Stimulated activated naive CD8-positive, alpha-beta T cell treated with anti-CD3 and anti-CD28 coated beads, Interleukin-15, Interleukin-2, amounts not matched to agents 100 U/mL and 50 U/mL, for 24 hours (primary cell): ENCODE measurements around the gene ROBO3.

Experiments
- ATAC-seq: fragments of 150-1000 bp; cut with Tn5 transposase; one replicate; pipeline ENCODE4 v1.10.0; 2021
- DNase-seq: peaks from one replicate; pipeline ENCODE4 v3.0.0; 2021

ROBO3 gene, protein sequence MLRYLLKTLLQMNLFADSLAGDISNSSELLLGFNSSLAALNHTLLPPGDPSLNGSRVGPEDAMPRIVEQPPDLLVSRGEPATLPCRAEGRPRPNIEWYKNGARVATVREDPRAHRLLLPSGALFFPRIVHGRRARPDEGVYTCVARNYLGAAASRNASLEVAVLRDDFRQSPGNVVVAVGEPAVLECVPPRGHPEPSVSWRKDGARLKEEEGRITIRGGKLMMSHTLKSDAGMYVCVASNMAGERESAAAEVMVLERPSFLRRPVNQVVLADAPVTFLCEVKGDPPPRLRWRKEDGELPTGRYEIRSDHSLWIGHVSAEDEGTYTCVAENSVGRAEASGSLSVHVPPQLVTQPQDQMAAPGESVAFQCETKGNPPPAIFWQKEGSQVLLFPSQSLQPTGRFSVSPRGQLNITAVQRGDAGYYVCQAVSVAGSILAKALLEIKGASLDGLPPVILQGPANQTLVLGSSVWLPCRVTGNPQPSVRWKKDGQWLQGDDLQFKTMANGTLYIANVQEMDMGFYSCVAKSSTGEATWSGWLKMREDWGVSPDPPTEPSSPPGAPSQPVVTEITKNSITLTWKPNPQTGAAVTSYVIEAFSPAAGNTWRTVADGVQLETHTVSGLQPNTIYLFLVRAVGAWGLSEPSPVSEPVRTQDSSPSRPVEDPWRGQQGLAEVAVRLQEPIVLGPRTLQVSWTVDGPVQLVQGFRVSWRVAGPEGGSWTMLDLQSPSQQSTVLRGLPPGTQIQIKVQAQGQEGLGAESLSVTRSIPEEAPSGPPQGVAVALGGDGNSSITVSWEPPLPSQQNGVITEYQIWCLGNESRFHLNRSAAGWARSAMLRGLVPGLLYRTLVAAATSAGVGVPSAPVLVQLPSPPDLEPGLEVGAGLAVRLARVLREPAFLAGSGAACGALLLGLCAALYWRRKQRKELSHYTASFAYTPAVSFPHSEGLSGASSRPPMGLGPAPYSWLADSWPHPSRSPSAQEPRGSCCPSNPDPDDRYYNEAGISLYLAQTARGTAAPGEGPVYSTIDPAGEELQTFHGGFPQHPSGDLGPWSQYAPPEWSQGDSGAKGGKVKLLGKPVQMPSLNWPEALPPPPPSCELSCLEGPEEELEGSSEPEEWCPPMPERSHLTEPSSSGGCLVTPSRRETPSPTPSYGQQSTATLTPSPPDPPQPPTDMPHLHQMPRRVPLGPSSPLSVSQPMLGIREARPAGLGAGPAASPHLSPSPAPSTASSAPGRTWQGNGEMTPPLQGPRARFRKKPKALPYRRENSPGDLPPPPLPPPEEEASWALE (N-terminal part only)

DNA sequence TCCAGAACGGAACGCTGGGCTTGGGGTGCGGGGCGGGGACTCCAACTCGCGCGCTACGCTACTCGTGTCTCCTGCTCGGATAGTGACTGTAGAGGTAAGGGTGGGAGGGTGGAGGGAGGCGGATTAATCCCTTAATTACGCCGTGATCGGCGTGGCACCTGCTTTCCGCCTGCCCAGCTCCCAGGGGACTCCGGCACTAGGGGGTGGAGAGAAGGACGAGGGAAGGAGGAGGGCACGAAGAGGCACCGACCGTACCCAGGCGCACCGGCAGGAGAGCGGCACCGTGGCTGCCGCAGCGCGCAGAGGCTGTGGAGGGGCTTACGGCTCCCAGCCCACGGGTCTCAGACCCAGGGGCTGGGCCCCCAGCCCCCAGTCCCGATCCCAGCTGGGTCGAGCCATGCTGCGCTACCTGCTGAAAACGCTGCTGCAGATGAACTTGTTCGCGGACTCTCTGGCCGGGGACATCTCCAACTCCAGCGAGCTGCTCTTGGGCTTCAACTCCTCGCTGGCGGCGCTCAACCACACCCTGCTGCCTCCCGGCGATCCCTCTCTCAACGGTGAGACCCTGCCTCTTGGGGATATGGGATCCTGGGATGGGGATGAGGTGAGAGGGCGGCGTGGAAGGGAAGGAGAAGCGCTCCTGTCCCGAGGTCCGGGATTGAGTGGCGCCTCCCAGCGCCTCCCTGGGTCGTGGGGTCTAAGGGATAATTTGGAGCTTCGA, at the start of gene ROBO3:
TSS of gene ROBO3 (plus strand) at position 252 of the 721 bp plus-strand sequence. CDS start at position 398, 146 bp downstream.
- DNase-seq (no peak), ATAC-seq (no peak)

DNA sequence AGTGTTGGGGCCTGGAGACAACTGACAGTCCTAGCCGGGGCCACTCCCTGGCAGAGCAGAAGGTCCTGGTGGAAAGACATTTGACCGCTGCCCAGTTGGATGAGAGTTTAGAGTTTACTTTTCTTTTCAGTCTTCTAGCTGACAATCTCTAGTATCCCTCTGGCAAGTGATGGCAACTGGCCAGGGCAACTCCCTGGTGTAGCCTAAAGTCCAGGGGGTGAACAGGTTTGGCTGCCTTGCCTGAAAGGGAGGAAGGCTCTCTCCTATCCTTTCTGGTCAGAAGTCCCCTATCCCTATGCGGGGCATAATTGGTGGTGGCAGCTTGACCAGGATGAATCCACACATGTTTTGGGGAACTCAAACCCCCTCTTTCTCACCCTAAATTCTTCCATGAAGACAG, 48.2 kb upstream of the ROBO3 start:
- ATAC-seq (no peak), DNase-seq (no peak)

DNA sequence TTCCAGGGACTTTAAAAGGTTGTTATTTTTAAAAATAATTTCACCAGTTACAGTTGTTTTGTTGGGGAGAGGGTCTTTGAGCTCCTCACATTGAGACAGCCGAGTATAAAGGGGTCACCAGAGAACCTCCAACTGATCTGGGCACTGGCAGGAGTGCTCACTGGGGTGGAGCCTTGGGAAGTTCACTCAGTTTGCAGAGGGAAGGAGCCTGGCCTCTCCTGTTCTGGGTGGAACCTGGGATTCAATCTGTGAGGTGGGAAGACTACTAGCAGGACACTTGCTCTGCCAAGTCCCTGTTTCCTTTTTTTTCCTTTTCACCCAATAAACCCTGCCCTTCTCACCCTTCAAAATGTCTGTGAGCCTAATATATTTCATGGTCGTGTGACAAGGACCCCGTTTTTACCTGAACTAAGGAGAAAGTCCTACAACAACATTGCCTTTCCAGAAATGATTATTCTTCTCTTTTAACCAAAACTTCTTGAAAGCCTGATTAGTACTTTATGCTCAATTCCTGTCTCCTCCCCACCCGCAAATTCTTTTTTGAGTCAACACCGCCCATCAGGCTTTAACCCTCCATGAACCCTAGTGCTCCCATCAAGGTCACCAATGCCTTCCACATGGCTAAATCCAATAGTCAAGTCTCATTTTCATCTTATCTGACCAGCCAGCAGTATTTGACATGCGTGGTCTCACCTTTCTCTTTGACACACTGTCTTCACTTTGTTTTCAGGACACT, 43.1 kb upstream of the ROBO3 start:
- DNase-seq (no peak), ATAC-seq (no peak)

DNA sequence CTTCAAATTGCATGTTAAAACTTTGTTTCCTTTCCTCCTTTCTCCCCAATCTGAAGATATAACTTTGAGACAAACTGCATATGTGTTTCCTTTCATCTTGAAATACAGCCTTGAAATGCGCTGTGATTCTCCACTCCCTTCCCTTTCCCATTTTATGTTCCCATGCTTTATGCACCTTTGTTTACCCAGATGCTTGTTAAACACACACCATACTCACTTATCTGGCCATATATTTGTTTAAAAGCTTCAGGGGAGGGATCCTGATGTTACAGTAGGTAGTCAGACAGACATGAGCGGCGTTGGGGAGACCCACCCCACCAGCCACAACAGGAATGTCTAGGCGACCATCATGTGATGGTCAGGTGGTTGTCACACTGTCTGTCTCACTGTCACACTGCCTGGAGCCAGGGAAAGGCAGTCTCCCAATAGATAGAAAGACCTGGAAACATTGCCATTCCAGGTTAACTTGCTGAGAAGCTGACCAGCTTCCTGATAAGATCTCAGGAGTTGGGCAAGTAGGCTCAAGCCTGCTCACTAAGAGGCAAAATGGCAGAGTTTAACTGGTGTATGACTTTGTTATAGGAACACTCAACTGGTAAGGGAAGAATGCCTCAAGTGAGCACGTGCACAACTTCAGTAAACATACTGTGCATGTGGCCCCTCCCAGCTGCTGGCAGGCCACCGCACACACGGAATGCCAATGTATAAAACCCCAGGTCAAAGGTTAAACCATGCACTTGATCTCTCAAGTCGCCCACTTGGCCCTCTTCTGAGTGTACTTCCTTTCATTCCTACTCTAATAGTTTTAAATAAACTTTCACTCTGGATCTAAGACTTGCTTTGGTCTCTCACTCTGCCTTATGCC, 41.5 kb upstream of the ROBO3 start:
- no peak for ATAC-seq

DNA sequence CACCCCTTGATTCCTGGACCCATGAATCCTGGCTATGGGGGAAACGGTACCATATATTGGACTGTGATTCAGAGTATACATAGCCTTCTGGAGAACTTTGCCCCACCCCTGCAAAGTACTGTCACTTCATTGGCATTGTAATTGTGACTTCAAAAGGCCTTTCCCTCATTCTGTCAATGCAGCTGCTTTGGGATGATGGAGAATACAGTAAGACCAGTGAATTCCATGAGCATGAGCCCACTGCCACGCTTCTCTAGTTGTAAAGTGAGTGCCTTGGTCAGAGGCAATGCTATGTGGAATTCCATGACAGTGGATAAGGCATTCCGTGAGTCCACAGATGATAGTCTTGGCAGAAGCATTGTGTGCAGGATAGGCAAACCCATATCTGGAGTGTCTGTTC, 39.4 kb upstream of the ROBO3 start:
- ATAC-seq: no peak
- no peak for DNase-seq

More for the DNA sequence above, 41.5 kb upstream of the ROBO3 start:
- no peak for DNase-seq

DNA sequence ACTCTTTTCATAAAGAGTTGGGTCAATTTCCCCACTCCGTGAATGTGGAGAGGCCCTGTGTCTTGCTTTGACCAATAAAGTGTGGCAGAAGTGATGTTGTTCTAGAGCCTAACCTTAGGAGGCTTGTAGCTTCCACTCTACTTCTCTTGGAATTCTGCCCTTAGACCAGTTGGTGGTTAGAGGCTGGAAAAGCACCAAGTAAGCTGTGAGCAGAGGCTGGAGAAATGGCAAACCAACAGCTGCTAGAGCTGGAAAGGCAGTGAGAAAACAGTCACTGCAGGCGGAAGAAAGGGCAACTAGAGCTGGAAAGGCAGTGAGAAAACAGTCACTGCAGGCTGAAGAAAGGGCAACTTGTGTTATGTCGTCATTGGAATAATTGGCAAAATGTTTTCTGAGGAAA, 35.2 kb upstream of the ROBO3 start:
- no peak for DNase-seq
- no peak for ATAC-seq

DNA sequence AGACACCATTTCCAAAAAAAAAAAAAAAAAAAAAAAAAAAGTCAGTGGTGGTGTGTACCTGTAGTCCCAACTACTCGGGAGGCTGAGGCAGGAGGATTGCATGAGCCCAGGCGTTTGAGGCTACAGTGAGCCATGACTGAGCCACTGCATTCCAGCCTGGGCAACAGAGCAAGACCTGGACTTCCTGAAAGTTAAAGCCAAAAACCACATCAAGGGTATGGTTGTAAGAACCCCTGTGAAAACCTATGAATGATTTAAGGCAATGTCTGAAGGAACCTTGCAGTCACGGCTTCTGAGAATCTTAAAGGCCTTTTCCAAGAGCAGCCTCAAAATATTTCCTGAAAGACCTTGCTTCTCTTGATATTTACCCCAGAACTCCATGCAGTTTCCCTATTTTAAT, 34.5 kb upstream of the ROBO3 start:
- ATAC-seq (no peak), DNase-seq (no peak)

DNA sequence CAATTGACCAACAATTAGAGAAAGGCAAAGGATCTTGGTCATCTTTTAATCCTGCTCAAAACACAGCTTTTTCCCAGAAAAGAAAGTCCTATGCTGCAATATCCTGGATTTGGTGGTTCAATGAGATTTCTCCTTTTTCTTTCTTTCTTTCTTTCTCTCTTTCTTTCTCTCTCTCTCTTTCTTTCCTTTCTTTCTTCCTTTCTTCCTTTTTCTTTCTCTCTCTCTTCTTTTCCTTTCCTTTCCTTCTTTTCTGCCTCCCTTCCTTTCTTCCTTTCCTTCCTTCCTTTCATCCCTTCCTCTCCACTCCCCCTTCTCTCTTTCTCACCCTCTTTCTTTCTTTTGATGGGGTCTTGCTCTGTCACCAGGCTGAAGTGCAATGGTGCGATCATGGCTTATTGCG, 33.3 kb upstream of the ROBO3 start:
- DNase-seq (no peak), ATAC-seq (no peak)

DNA sequence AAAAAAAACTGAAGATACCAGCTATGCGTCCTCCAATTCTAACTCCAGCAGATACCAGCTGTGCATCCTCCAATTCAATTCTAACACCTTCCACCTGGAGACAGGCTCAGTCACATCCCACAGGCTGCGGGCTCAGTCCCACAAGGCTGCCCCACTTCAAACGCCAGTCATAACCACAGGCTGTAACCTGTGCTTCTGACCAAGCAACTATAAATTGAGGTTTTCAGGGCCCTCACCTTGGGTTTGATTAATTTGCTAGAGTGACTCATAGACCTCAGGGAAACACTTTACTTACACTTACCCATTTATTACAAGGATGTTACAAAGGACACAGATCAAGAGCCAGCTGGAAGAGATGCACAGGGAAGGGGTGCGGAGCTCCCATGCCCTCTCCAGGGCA, 32.7 kb upstream of the ROBO3 start:
- DNase-seq (no peak), ATAC-seq (no peak)

DNA sequence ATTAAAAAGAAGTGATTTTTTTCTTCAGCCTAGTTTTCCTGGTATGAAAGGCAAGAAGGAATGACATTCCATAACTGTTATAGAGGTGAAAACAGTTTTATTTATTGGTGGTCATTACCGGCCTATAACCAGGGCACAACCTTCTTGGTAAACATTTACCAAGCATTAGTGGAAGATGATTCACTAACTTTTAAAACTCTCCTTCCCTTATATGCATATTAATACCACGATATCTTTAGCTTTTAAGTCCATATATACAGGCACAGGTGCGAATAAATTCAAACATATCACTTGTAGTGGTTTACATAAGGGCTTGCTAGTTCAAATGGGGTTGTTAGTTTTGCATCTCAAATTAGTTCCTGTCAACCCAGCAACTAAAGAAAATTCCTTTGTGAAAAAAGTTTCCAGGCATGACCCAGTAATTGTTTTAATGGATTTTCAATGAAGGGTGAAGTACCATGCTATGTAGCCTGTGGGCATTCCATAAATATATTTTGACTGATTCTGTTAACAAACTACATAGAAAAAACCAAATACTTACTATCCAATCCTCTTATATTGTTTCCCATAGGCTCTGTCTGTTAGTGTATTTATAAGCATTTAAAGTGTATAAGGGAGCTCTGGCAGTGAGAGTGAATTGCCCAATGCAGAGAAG, 30.6 kb upstream of the ROBO3 start:
- no peak for ATAC-seq
- no peak for DNase-seq

DNA sequence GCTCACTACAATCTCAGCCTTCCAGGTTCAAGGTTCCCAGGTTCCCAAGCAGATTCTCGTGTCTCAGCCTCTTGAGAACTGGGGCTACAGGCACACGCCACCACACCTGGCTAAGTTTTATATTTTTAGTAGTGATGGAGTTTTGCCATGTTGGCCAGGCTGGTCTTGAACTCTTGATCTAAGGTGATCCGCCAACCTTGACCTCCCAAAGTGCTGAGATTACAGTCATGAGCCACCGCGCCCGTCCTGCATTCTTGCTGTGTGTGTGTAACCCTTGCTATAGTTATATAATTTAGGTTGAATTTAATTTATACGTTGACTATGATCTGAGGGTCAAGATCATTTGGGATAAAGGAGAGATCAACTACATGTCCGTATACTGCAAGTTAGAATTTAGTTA, 29.3 kb upstream of the ROBO3 start:
- ATAC-seq (no peak), DNase-seq (no peak)

DNA sequence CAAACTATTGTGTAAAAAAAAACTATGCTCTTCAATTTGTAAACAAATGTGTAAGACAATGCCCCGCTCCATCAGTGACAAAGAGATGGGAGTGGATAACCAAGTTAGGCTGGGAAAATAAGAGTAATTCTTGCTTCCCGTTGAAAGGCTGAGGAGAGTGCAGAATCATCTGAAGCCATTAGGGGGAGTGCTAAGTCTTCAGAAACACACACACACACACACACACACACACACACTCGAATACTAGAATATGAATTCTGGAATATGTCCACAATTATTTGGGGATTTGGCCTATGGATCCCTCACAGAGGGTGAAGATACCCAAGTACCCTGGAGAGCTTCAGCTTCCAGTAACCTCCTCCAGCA, 27.8 kb upstream of the ROBO3 start:
- DNase-seq (no peak), ATAC-seq (no peak)

DNA sequence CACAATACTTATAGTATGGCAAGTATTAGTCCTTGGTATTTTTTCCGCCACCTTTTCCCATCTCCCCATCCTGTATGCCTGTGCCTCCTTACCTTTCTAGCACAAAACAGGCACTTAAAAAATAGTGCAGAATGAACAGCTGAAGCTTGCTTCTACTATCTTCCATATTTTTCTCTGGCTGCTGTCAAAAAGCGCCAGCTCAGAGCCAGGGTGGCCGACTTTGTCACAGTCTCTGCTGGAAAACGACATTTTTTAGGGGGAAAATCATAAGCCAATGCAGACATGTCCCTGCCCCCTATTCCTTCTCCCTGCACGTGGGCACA, 26.5 kb upstream of the ROBO3 start:
- no peak for DNase-seq
- no peak for ATAC-seq

DNA sequence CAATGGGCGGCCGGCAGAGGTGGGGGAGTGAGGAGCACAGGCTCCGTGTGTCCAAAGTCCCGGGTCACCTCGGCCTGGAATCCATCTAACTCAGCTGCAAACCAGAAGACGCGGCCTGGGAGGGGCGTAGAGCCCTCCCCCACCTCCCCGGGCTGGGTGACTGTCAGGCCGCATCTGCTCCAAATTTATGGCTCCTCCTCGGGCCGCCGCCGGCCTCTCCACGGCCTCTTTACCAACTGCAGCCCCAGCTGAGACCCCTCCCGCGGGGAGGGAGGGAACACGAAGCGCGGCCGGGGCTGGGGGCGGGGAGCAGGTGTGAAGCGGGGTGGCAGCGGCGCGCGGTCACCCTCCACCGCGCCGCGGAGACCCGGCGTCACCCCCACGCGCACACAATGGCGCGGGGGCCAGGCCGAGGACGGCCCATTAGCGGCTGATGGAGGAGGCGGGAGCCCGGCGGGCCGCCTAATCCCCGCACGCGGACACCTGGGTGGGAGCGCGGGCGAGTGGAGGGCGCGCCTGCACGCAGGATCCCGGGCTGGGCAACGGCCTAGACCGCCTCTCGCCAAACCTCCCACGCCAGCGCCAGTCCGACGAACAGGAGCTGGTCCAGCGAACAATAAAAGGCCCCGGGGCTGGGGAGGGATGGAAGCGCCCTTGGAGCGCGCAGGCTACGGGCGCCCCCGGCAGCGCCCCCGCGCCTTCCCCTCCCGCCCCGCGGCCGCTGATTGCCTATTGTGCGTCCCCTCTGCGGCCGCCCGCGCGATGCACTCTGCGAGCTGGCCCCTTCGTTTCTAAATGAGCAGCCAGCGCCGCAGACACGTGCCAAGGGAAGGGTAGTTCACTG, 25.9 kb upstream of the ROBO3 start:
- DNase-seq (peak; percentile 17), ATAC-seq (no peak)

DNA sequence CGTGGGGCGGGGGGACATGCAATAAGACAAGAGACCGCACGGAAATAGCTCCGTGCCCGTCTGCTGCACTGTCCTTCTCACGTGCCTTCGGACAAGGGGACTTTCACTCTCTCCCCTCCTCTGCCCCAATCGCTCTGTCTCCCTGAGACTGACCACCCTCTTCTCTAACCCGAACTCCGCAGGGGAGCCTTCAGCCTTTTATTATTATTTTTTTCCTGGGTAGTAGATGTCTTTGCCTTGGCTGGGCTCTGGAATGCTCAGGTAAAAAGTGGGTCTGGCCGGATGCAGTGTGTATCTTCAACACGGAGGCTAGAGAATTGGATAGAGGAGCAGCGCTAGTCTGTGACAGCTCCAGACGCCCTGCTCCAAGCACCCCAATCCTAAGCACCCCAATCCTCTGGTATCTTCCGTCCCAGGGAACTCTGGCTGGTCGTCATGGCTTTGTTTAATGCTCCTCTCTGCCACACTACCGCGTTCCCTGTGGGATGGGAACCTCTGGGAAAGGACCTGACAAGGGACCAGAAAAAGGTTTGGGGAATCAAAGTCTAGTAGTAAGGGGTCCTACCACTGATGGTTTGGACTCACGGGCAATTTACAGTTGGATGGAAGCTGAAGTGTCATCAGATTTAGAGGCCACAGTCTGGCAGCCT, 25.1 kb upstream of the ROBO3 start:
- ATAC-seq: no peak

DNA sequence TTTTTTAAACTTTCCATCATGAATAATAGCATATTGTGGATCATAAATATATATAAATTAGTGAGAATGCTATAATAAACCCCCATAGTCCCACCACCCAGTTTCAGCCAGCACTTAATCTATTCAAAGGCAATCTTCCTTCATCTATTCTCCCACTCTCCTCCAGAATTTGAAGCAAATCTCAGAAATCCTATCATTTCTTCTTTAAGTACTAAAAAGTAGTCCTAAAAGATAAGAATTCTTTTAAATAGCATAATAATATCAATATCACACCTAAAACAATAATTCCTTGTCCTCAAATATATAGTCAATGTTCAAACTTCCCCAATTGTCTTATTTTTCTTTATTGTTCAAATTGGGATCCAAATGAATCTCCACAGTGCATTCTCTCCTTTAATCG, 24.6 kb upstream of the ROBO3 start:
- DNase-seq: no peak

More for the DNA sequence above, 25.1 kb upstream of the ROBO3 start:
- DNase-seq: no peak

DNA sequence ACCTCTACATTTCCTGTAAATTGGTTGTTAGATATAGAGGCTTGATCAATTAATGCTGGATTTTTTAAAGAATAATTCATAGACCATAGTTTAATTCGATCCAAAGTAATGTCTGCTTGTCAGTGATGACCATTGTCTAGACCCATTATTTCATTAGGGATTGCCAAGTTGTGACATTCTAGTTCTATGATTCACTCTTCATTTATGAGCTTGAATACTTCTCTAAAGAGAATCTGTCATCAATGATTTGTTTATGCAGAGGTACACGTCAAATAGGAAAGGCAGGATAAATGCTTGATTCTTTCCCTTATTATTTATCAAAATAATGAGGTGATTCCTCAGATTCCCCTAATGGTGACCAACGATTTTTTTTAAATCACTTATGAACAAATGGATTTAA, 24.0 kb upstream of the ROBO3 start:
- DNase-seq (no peak), ATAC-seq (no peak)

More for the DNA sequence above, 24.6 kb upstream of the ROBO3 start:
- ATAC-seq: no peak

DNA sequence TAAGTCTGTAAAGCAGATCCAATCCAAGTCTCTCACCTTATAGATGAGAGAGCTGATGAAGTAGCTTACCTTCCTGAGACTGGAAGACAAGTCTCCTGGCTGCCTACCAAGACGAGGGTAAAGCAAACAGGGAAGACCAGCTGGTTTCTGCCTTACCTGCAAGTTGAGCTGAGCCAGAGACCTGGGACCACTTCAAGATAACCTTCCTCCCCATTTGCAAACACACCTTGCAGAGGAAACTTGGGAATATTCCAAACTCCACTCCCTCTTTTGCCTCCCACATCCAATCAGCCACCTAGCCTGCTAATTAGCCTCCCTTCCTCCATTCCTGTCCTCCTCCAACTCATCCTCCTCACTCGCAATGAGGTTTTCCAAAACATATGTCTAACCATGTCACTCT, 23.4 kb upstream of the ROBO3 start:
- ATAC-seq: no peak
- no peak for DNase-seq
